GM18499 (cell line): Measurements from ENCODE around the gene STK10.

Experiments
- ATAC-seq: cut with Tn5 transposase; IDR thresholded peaks from one replicate; pipeline ENCODE4 v1.9.1; 2021; ENCODE audit warnings: moderate number of reproducible peaks; ENCODE audit not compliant: insufficient read depth, unreplicated experiment

The STK10 gene

DNA sequence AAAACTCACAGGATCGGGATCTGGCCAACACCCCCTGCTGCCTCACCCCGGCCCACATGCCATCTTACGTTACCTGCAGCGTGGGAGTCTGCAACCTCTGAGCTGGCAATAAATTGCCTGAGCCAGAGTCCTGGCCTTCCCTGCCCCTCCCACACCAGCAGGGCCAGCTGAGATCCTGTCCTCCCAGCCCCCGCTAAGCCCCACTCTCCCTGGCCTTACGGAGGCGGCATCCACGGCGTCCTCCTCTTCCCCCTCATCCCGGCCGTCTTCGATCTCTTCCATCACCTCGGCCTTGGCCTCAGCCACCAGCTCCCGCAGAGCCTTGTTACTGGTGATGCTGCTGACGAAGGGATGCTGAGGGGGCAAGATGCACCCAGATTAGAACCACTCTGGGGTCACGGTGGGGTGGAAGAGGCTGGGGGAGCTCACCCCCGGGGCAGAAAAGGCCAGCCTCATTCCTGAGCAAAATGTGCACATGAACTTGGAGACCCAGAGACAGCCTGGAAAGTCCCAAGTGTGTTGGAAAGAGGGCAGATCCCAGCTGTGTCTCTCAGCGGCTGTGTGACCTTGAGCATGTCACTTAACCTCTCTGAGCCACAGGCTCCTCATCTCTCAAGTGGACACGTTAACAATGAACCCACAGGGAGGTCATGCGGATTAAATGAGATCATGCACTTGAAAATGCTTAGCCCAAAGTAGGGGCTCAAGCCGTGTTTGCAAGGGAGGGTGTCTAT is 91.7 kb downstream of the STK10 start:
- no peak for ATAC-seq

- no peak for ATAC-seq
Measured at GRCh38 chr5:172095368-172096206, 92.4 kb downstream of the STK10 start.

DNA sequence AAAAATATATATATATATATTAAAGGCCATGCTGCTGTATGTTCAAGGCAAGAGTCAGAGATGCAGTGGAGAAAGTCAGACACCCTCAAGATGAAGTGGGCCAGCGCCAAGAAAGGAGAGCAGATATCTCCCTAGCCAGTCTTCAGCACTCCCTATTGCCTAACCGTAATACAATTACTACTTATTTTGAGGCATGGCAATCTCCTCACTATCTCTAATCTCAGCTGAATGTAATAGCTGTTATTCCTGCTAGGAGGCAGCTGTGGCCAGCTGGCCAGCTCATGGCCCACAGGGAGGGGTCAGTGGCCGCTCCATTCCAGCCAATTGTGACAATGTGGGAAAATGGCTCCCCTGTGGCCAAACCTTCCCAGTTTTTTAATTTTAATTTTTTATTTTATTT is 94.1 kb downstream of the STK10 start:
- ATAC-seq: no peak

- ATAC-seq: no peak
Measured at GRCh38 chr5:172093559-172093958, 94.5 kb downstream of the STK10 start.

DNA sequence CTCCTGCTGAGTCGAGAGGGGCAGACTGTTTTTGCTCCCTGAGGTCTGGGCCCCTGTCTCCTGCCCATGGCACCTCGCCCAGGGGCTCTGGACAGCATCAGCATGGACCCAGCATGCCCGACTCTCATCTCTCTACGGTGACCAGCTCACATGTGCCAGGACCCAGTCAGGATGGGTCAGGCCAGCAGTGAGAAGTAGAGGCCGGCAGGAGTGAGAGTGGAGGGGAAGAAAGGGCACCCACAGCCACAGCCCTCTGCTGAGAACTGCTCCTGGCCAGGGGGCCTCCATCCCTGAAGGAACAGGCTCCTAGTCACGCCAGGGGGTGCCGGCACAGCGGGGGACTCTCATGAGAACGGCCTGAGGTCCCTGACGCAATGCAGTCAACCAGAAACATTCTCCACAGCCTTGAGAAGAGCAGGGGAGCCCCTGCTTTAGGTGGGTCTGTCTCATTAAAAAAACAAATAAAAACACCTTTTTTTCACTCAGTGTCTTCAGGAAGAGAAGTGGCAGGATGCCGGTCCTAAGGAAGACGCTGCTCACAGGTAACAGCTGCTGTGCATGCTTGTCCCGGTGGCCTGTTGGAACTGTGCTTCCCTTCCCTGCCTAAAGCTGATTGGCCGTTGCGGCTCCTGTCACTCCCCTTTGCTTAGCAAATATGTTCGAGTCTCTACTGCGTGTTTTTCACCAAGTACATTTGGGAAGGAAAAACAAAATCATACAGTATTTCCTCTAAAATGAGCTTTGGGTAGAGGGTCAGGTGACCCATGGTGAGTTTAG is 95.9 kb downstream of the STK10 start:
- no peak for ATAC-seq

- ATAC-seq: no peak
Measured at GRCh38 chr5:172090976-172091547, 97.0 kb downstream of the STK10 start.

DNA sequence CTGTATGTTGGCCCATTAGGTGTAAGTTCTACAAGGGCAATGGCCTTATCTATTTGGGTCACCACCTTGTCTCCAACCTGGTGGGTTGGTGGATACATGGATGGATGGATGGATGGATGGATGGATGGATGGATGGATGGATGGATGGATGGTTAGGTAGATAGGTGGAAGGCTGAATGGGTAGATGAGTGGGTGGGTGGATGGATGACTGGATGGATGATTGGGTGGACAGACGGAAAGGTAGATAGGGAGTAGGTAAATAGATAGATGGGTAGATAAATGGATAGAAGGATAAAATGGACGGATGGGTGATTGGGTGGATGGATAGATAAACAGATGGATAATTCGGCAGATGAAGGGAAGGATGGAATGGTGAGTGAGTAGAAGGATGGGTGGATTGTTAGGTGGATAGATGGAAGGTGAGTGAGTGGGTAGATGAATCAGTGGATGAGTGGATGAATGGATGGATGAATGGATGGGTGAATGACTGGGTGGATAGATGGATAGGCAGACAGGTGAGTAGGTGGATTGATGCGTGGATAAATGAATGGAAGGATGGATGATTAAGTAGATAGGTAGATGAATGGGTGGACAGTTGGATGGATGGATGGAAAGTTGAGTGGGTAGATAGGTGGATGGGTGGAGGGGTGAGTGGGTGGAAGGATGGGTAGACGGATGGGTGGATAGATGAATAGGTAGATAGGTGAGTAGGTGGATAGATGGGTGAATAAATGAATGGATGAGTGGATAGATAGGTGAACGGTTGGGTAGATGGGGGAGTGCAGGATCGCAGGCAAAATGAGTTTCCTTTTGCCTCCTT is 98.5 kb downstream of the STK10 start:
- ATAC-seq: no peak

DNA sequence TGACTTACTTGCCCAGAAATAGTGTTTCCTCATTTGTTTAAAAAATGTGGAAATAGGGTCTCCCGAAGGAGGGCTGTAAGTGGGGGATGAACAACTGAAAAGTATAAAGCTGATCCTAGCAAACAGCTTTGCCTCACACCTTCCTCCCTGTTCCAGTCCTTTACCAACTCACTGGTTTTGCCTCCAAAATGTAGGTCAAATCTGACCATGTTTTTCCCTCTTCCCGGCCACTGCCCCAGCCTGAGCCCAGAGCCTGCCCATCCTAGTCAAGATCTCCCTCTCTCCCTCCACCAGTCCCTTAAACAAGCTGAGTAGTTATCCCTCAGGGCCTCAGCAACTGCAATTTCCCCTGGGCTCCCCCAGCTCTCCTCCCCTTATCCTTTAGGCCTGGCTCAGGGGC is 99.2 kb downstream of the STK10 start:
- no peak for ATAC-seq

DNA sequence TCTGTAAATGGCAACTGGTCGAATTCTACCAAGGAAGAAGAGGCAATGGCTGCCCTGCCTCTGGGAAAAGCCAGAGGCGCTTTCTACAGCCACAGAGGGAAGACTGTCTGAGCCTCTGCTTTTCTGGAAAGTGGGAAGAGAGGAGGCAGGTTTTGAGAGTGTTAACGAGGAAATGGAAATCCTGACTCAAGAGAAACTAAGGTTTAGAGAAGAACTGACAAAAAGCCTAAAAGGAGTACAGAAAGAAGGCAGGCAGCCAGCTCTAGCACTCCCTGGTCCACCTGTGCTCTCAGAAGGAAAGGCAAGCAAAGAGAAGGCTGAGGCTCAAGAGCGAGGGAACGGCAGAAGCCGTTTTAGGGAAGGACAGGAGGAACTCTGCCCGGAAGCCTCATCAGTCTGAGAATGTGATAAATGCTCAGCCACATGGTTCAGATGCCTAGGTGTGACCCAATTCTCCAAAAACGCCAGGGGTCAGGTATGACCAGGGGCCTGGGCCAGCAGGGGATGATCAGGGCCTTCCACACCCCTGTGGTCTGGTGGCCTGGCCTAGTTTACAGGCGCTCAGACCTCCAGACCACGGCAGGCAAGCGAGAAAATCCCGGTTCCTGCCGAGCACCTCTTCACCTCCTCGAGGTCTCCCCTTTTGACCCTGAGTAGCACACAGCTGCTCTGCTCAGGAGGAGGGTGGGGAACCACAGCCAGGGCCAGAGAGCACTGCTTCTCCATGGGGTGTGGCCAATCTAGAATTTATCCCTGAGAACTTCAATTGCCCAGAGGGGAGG is 101.6 kb downstream of the STK10 start:
- no peak for ATAC-seq

DNA sequence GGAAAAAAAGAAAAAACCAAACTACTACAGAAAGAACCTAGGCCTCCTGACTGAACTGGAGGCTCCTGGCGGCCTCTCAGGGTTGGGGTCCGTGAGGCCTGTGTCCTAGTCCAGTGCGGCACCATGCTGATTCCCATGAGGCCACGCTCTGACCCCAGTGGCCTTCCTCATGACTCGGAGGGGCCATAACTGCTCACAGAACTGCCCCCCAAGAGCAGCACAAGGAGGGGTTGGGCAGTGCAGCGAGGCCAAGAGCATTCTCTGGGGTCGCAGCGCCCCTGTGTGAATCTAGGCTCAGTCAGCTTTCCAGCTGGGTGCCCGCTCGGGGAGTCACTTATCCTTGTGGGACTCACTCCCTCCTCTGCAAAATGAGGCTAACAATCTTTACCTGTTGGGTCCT is 102.3 kb downstream of the STK10 start:
- ATAC-seq: no peak

- no peak for ATAC-seq
Measured at GRCh38 chr5:172082180-172082579, 105.8 kb downstream of the STK10 start.

DNA sequence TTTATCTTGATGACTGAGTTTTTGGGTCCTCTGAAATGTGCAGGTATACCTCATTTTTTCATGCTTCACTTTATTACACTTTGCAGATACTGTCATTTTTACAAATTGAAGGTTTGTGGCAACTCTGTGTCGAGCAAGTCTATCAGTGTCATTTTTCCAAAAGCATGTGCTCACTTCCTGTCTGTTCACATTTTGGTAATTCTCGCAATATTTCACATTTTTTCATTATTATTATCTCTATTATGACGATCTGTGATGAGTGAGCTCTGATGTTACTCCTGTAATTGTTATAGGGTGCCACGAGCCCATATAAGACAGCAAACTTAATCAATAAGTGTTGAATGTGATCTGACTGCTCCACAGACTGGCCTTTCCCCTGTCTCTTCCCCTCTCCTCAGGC is 108.1 kb downstream of the STK10 start:
- no peak for ATAC-seq

GRCh38 chr5:172078726-172079345 is 109.2 kb downstream of the STK10 start:
- ATAC-seq: no peak

- ATAC-seq: no peak
Measured at GRCh38 chr5:172077664-172078425, 110.2 kb downstream of the STK10 start.

- ATAC-seq: no peak
Measured at GRCh38 chr5:172076761-172077244, 111.2 kb downstream of the STK10 start.

DNA sequence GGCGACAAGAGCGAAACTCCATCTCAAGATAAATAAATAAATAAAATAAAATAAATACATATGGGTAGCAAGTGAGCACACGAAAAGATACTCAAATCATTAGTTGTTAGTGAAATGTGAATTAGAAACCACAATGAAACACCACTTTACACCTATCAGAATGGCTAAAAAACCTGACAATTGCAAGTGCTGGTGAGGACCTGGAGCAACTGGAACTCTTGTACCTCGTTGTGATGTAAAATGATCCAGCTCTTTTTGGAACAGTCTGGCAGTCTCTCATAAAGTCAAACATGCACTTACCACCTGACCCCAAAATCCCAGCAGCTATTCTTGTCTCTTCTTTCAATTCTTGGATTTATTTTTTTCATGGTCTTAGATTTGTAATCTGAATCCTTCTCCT is 112.4 kb downstream of the STK10 start:
- ATAC-seq: no peak

- ATAC-seq: no peak
Measured at GRCh38 chr5:172074896-172075295, 113.1 kb downstream of the STK10 start.
